HepG2 (cell line): ENCODE measurements around the gene ANKRD52. TPM values are rescaled to one million over a fixed set of nuclear protein-coding genes. Genes with fewer than 3 reads are reported as not detected.

Experiments
- NFATC3 ChIP-seq: sonication (generic); formaldehyde crosslinking; IDR thresholded peaks from 2 replicates; pipeline ENCODE4 v1.5.1; 2020; ENCODE audit warnings: mild to moderate bottlenecking, missing genetic modification reagents
- SKIL ChIP-seq: sonication (generic); formaldehyde crosslinking; IDR thresholded peaks from 2 replicates; pipeline ENCODE4 v1.8.0; 2022; ENCODE audit warnings: missing genetic modification reagents, mild to moderate bottlenecking, moderate library complexity, borderline replicate concordance
- SNAPC4 ChIP-seq: sonication (generic); formaldehyde crosslinking; IDR thresholded peaks from 2 replicates; pipeline ENCODE4 v1.4.0; 2020; ENCODE audit warnings: mild to moderate bottlenecking, missing genetic modification reagents
- SP2 ChIP-seq: sonication (generic); formaldehyde crosslinking; IDR thresholded peaks from 2 replicates; pipeline ENCODE4 v1.5.1; 2020; ENCODE audit warnings: mild to moderate bottlenecking, missing genetic modification reagents
- TBX2 ChIP-seq: sonication (generic); formaldehyde crosslinking; IDR thresholded peaks from 2 replicates; pipeline ENCODE4 v1.5.0; 2020; ENCODE audit warnings: missing genetic modification reagents, mild to moderate bottlenecking, borderline replicate concordance
- TP53 ChIP-seq: sonication (generic); formaldehyde crosslinking; conservative IDR thresholded peaks from 2 replicates; pipeline ENCODE4 v1.4.0; 2020; ENCODE audit warnings: missing genetic modification reagents
- TRAFD1 ChIP-seq: sonication (generic); formaldehyde crosslinking; IDR thresholded peaks from 2 replicates; pipeline ENCODE4 v1.5.1; 2020; ENCODE audit warnings: missing genetic modification reagents, mild to moderate bottlenecking, borderline replicate concordance
- ZMAT3 ChIP-seq: sonication (generic); formaldehyde crosslinking; conservative IDR thresholded peaks from 2 replicates; pipeline ENCODE4 v1.7.0; 2021; ENCODE audit warnings: missing genetic modification reagents
- ZNF33B ChIP-seq: sonication (generic); formaldehyde crosslinking; IDR thresholded peaks from 2 replicates; pipeline ENCODE4 v1.5.1; 2020; ENCODE audit warnings: mild to moderate bottlenecking, missing genetic modification reagents
- polyA plus RNA-seq, 8 experiments: library from polyadenylated mRNA; depleted of rRNA in 3 of 8; stranded (reverse) in 7 of 8; unstranded in 1 of 8; fragments of >200 nt; fragmentation: Illumina TruSeq in 4 of 8; extraction: Trizol in 4 of 8; gene quantifications; 2 replicates each; pipeline versions ENCODE4 v1.2.1 to v1.2.3, GENCODE V29; 2011 to 2016; ENCODE audit warnings: low read depth in 4 of 8, missing spikeins in 1 of 8, mixed read lengths in 1 of 8; ENCODE audit not compliant: insufficient read depth in 1 of 8
- total RNA-seq, 5 experiments: library from RNA; depleted of rRNA; stranded (reverse); fragments of >200 nt; fragmentation: Illumina TruSeq; extraction: Trizol; gene quantifications; 2 replicates each; pipeline ENCODE4 v1.2.3, GENCODE V29; 2016; ENCODE audit warnings: low read depth in 1 of 5
- TF ChIP-seq, protein P1 (sequence below): sonication (generic); formaldehyde crosslinking; IDR thresholded peaks from 2 replicates; pipeline ENCODE4 v1.8.0; 2022; ENCODE audit warnings: low read depth, missing genetic modification reagents
- TF ChIP-seq, protein P2 (sequence below): IDR thresholded peaks from 2 replicates; pipeline ENCODE4 v1.6.1; 2016; ENCODE audit warnings: low read depth, control low read depth
- TF ChIP-seq, protein P3 (sequence below): sonication (generic); formaldehyde crosslinking; IDR thresholded peaks from 2 replicates; pipeline ENCODE4 v1.8.0; 2022; ENCODE audit warnings: mild to moderate bottlenecking, missing genetic modification reagents; ENCODE audit not compliant: insufficient replicate concordance

Gene ANKRD52
- total and polyA plus RNA-seq, 2 of the 13 experiments (the other 11 are each of a cell fraction or from before 2014, with no cell fraction given) = 7.8 to 9.2 TPM

DNA sequence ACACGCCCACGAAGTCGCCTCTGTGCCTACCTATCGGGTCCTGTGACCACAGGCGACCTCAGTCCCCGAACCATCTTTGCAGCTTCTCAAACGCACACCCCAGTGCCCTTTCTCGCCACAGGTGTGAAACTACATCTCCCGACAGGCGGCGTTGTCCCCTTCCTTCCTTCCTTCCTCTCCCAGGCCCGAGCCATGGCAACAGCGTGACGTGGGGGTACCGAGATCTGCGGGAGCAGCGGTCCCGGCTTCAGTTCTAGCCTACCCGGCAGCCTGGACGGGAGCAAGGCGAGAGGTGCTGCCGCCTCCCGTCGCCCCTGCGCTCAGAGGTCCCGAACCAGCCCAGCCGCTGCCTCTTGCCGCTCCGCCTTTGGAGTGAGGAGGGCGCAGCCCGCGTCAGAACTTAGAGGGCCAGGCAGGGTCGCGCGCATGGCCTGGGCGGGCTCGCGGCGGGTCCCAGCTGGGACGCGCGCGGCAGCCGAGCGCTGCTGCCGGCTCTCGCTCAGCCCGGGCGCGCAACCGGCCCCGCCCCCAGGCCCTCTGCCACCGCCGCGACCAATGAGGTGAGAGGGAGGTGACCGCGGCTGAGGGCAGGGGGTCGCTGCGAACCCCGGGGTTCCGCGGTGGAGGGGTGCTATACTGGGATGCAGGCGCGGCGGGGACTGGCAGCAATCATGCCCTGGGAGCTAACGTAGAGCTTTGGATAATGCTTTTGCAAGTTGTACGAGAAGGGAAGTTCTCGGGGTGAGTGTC, 8.7 kb upstream of the ANKRD52 start, which contains the start of gene COQ10A (continued):
- TF ChIP-seq ZNF33B = peak; percentile 88; the same call in 1 of the 2 replicates
- TF ChIP-seq, protein P1, sequence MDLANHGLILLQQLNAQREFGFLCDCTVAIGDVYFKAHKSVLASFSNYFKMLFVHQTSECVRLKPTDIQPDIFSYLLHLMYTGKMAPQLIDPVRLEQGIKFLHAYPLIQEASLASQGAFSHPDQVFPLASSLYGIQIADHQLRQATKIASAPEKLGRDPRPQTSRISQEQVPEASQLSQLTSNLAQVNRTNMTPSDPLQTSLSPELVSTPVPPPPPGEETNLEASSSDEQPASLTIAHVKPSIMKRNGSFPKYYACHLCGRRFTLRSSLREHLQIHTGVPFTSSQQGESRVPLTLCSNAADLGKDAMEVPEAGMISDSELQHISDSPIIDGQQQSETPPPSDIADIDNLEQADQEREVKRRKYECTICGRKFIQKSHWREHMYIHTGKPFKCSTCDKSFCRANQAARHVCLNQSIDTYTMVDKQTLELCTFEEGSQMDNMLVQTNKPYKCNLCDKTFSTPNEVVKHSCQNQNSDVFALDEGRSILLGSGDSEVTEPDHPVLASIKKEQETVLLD (CRISPR knock-in tag) = no peak
- peak; percentile 56; the same call in 1 of the 2 replicates for TF ChIP-seq ZMAT3 (CRISPR knock-in tag)
- TF ChIP-seq, protein P2, sequence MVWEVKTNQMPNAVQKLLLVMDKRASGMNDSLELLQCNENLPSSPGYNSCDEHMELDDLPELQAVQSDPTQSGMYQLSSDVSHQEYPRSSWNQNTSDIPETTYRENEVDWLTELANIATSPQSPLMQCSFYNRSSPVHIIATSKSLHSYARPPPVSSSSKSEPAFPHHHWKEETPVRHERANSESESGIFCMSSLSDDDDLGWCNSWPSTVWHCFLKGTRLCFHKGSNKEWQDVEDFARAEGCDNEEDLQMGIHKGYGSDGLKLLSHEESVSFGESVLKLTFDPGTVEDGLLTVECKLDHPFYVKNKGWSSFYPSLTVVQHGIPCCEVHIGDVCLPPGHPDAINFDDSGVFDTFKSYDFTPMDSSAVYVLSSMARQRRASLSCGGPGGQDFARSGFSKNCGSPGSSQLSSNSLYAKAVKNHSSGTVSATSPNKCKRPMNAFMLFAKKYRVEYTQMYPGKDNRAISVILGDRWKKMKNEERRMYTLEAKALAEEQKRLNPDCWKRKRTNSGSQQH (CRISPR knock-in tag) = no peak
- peak; percentile 52; the same call in 1 of the 2 replicates for TF ChIP-seq SP2 (CRISPR knock-in tag)
- peak; percentile 98 for TF ChIP-seq TBX2 (CRISPR knock-in tag)
- no peak for TF ChIP-seq SNAPC4 (CRISPR knock-in tag)
- TF ChIP-seq NFATC3 = no peak
- TF ChIP-seq, protein P3, sequence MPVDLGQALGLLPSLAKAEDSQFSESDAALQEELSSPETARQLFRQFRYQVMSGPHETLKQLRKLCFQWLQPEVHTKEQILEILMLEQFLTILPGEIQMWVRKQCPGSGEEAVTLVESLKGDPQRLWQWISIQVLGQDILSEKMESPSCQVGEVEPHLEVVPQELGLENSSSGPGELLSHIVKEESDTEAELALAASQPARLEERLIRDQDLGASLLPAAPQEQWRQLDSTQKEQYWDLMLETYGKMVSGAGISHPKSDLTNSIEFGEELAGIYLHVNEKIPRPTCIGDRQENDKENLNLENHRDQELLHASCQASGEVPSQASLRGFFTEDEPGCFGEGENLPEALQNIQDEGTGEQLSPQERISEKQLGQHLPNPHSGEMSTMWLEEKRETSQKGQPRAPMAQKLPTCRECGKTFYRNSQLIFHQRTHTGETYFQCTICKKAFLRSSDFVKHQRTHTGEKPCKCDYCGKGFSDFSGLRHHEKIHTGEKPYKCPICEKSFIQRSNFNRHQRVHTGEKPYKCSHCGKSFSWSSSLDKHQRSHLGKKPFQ (CRISPR knock-in tag) = no peak
- no peak for TF ChIP-seq TP53
- TF ChIP-seq TRAFD1 (CRISPR knock-in tag) = no peak
- no peak for TF ChIP-seq SKIL (CRISPR knock-in tag)
